ENCODE results near the gene COL27A1. TPM values are rescaled to one million over a fixed set of nuclear protein-coding genes. Genes with fewer than 3 reads are reported as not detected.

Gene COL27A1
- total RNA-seq, 2 donors from 2014 or later: 1.3 to 2.4 TPM

GRCh38 chr9:114285166-114285867 is 130.0 kb downstream of the COL27A1 start:
- DNase-seq: no peak
- H3K27me3 Mint-ChIP-seq (ENCODE audit: low read depth): no peaks in the 10 kb centered on the region
- no peak overlapping the region for H3K27ac Mint-ChIP-seq
- H3K9me3 Mint-ChIP-seq: no peaks in the 10 kb centered on the region
- ATAC-seq (replicated peaks in 1 of 2): no peak
- H3K4me3 Mint-ChIP-seq: no peak overlapping the region
- H3K36me3 Mint-ChIP-seq (ENCODE audit: insufficient read depth in 2 of 2): no peaks in the 10 kb centered on the region
- peaks cover 9% of the 10 kb centered on the region for H3K4me1 Mint-ChIP-seq (ENCODE audit: low read depth)

- ATAC-seq (replicated peaks in 1 of 2) (no peak), DNase-seq (no peak)
Measured at GRCh38 chr9:114286146-114286679, 130.9 kb downstream of the COL27A1 start.

DNA sequence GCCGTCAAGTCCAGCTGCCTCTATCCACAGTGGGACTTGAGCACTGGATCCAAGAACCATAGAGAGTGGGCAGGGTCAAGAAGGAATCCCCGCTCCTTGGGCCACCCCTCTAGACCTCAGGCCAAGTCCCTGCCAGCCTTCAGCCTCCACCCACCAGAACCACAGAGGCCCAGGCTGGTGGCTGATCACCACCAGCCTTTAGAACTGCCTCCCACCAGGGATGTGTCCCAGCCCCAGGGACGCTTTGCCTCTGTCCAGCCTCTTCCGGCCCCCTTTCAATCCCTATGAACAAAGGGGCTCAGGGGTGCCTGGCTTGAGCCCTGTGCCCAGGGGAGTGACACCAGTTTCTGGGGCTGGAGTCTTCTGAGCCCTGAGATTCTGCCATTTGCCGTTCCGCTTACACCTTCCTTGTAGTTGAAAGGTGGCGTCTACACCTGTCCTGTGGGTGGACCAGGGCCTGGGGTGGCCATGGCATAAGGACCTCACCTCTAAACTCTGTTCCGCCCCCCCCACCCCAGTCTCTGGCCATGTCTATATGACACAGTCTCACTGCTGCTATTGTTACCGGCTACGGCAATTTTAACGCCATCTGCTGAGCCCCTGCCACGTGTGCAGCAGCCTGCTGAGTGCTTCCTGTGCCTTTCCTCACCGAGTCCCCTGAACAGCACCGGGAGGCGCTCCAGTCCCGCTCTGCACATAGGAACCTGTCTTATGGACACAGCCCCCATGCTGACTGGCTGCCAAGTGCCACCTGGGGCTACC is 131.8 kb downstream of the COL27A1 start:
- no peak for ATAC-seq (replicated peaks in 1 of 2)
- Mint-ChIP-seq H3K27ac (no peak overlapping the region), H3K9me3 (no peaks in the 10 kb centered on the region), H3K4me1 (ENCODE audit: low read depth) (peaks cover 9% of the 10 kb centered on the region), H3K4me3 (no peak overlapping the region), H3K27me3 (ENCODE audit: low read depth) (peaks cover 6% of the 10 kb centered on the region), H3K36me3 (ENCODE audit: insufficient read depth in 2 of 2) (no peaks in the 10 kb centered on the region)
- DNase-seq: no peak

More at GRCh38 chr9:114286146-114286679, 130.9 kb downstream of the COL27A1 start:
- peaks cover 5% of the 10 kb centered on the region for H3K27me3 Mint-ChIP-seq (ENCODE audit: low read depth)
- peaks cover 9% of the 10 kb centered on the region for H3K4me1 Mint-ChIP-seq (ENCODE audit: low read depth)
- H3K4me3 Mint-ChIP-seq: no peak overlapping the region
- H3K9me3 Mint-ChIP-seq: no peaks in the 10 kb centered on the region
- H3K36me3 Mint-ChIP-seq (ENCODE audit: insufficient read depth in 2 of 2): no peaks in the 10 kb centered on the region
- no peak overlapping the region for H3K27ac Mint-ChIP-seq

GRCh38 chr9:114287763-114288192 is 132.4 kb downstream of the COL27A1 start:
- peaks cover 4% of the 10 kb centered on the region for H3K4me1 Mint-ChIP-seq (ENCODE audit: low read depth)
- ATAC-seq (replicated peaks in 1 of 2) (no peak), DNase-seq (no peak)
- H3K27me3 Mint-ChIP-seq (ENCODE audit: low read depth): peaks cover 6% of the 10 kb centered on the region
- no peaks in the 10 kb centered on the region for H3K36me3 Mint-ChIP-seq (ENCODE audit: insufficient read depth in 2 of 2)
- H3K27ac Mint-ChIP-seq: no peak overlapping the region
- no peaks in the 10 kb centered on the region for H3K9me3 Mint-ChIP-seq
- H3K4me3 Mint-ChIP-seq: no peak overlapping the region

GRCh38 chr9:114288193-114289091 is 133.1 kb downstream of the COL27A1 start:
- Mint-ChIP-seq H3K4me3 (no peak overlapping the region), H3K27me3 (ENCODE audit: low read depth) (peaks cover 6% of the 10 kb centered on the region), H3K9me3 (no peaks in the 10 kb centered on the region), H3K27ac (no peak overlapping the region), H3K36me3 (ENCODE audit: insufficient read depth in 2 of 2) (peaks cover 0 to 3% of the 10 kb centered on the region in 2 donors), H3K4me1 (ENCODE audit: low read depth) (no peaks in the 10 kb centered on the region)
- ATAC-seq (replicated peaks in 1 of 2) (no peak), DNase-seq (no peak)

GRCh38 chr9:114289106-114289505 is 133.8 kb downstream of the COL27A1 start:
- H3K9me3 Mint-ChIP-seq: no peaks in the 10 kb centered on the region
- no peak for ATAC-seq (replicated peaks in 1 of 2)
- no peaks in the 10 kb centered on the region for H3K4me1 Mint-ChIP-seq (ENCODE audit: low read depth)
- peaks cover 0 to 4% of the 10 kb centered on the region in 2 donors for H3K36me3 Mint-ChIP-seq (ENCODE audit: insufficient read depth in 2 of 2)
- no peak overlapping the region for H3K27ac Mint-ChIP-seq
- no peak for DNase-seq
- H3K4me3 Mint-ChIP-seq: no peak overlapping the region
- H3K27me3 Mint-ChIP-seq (ENCODE audit: low read depth): peaks cover 6% of the 10 kb centered on the region

DNA sequence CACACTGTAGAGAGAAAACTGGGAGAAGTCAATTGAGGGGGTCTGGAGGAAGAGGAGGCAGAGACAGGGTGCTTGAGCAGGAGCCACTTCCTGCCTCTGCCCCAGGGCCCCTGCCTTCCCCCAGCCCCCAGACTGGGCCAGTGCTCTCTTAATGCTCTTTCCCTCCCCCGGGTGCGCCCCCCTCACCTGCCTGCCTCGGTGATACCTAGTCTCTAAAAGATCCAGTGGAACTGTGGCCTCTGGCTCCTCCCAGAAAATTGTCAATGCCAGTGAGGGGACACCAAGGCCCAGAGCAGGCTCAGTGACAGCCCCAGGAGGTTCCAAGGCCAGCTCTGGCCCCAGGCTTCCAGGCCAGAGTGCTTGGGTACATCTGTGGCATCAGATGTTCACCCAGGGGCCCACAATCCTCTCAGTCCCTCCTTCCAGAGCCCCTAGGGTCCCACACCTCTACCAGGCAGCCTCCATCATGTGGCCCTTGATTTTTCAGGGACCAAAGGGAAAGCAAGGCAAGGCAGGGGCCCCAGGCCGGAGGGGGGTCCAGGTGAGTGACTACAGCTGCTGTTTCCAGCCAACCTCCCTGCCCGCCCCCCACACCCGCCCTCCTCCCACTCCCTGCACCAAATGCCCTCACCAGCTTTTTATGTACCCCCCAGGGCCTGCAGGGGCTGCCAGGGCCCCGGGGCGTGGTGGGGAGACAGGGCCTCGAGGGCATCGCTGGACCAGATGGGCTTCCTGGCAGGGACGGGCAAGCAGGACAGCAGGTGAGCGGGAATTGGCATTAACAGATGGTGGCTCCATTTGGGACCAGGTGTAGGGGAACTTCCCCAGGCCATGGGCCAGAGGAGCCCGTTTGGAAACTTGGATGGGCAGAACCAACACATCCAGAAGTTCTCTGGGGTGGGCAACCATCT is 134.5 kb downstream of the COL27A1 start:
- Mint-ChIP-seq H3K4me3 (no peak overlapping the region), H3K27ac (no peak overlapping the region), H3K36me3 (ENCODE audit: insufficient read depth in 2 of 2) (peaks cover 3 to 8% of the 10 kb centered on the region in 2 donors), H3K9me3 (peaks cover 0 to 4% of the 10 kb centered on the region in 2 donors), H3K27me3 (ENCODE audit: low read depth) (peaks cover 6% of the 10 kb centered on the region), H3K4me1 (ENCODE audit: low read depth) (no peaks in the 10 kb centered on the region)
- ATAC-seq (replicated peaks in 1 of 2) (no peak), DNase-seq (no peak)

- Mint-ChIP-seq H3K27me3 (ENCODE audit: low read depth) (peaks cover 6% of the 10 kb centered on the region), H3K4me3 (no peak overlapping the region), H3K9me3 (peaks cover 3 to 4% of the 10 kb centered on the region in 2 donors), H3K36me3 (ENCODE audit: insufficient read depth in 2 of 2) (peaks cover 5 to 10% of the 10 kb centered on the region in 2 donors), H3K4me1 (ENCODE audit: low read depth) (no peaks in the 10 kb centered on the region), H3K27ac (no peak overlapping the region)
- ATAC-seq (replicated peaks in 1 of 2) (peak; percentile 13 to 36), DNase-seq (no peak)
Measured at GRCh38 chr9:114290561-114290986, 135.2 kb downstream of the COL27A1 start.

GRCh38 chr9:114291064-114291474 is 135.7 kb downstream of the COL27A1 start:
- Mint-ChIP-seq H3K36me3 (ENCODE audit: insufficient read depth in 2 of 2) (peaks cover 5 to 15% of the 10 kb centered on the region in 2 donors), H3K4me3 (no peak overlapping the region), H3K27ac (no peak overlapping the region), H3K4me1 (ENCODE audit: low read depth) (no peaks in the 10 kb centered on the region), H3K9me3 (peaks cover 4 to 8% of the 10 kb centered on the region in 2 donors), H3K27me3 (ENCODE audit: low read depth) (peaks cover 6% of the 10 kb centered on the region)
- peak; percentile 58 to 78 for DNase-seq
- ATAC-seq (replicated peaks in 1 of 2): peak; percentile 45 to 51

DNA sequence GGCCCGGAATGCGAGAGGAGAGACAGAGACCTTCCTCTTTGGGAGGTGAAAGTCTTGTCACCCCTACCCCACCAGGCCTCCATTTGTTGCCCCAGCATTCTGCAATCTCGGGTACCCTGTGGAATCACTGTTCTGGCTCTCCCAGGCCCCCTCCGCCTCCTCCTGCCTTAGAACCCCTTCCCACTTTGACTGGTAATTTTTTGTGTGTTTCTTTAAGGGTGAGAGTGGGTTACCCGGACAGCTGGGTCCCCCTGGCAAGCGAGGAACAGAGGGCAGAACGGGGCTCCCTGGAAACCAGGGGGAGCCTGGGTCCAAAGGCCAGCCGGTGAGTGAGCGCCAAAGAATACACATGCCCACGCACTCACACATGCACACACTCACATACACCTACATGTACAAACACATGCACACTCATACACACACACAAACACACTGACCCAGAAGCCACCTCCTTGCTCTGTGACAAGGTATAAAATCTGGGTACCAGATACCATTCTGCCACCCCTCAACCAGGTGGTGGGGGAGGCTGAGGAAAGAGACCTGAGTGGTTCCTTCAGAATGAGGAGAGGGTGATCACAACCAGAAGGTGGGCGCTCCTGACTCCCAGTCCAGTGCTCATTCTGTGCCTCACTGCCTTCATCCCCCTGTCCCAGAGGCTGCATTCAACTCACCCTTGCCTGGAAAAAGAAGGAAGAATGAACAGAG is 136.7 kb downstream of the COL27A1 start:
- H3K27me3 Mint-ChIP-seq (ENCODE audit: low read depth): peaks cover 6% of the 10 kb centered on the region
- DNase-seq (no peak), ATAC-seq (replicated peaks in 1 of 2) (no peak)
- H3K9me3 Mint-ChIP-seq: peaks cover 4 to 8% of the 10 kb centered on the region in 2 donors
- no peaks in the 10 kb centered on the region for H3K4me1 Mint-ChIP-seq (ENCODE audit: low read depth)
- no peak overlapping the region for H3K27ac Mint-ChIP-seq
- H3K4me3 Mint-ChIP-seq: no peak overlapping the region
- H3K36me3 Mint-ChIP-seq (ENCODE audit: insufficient read depth in 2 of 2): peaks cover 5 to 16% of the 10 kb centered on the region in 2 donors

DNA sequence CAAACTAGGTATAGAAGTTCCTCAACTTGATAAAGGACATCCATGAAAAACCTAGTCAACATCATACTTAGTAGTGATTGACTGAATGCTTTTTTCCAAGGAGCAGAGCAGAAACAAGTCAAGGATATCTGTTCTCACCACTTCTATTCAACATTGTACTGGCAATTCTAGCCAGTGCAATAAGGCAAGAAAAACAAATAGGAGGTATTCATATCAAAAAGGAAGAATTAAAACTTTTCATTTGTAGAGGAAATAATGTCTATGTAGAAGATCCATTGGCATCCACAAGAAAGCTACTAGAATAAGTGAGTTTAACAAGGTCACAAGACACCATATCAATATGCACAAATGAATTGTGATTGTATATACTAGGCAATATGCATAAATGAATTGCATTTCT is 139.3 kb downstream of the COL27A1 start:
- no peak for ATAC-seq (replicated peaks in 1 of 2)
- H3K4me1 Mint-ChIP-seq (ENCODE audit: low read depth): no peaks in the 10 kb centered on the region
- H3K4me3 Mint-ChIP-seq: no peak overlapping the region
- H3K36me3 Mint-ChIP-seq (ENCODE audit: insufficient read depth in 2 of 2): peaks cover 5 to 16% of the 10 kb centered on the region in 2 donors
- no peak overlapping the region for H3K27ac Mint-ChIP-seq
- peaks cover 4 to 8% of the 10 kb centered on the region in 2 donors for H3K9me3 Mint-ChIP-seq
- H3K27me3 Mint-ChIP-seq (ENCODE audit: low read depth): peaks cover 6% of the 10 kb centered on the region
- no peak for DNase-seq

All from activated T-cell treated with anti-CD3 and anti-CD28 coated beads, Interleukin-2, amount 50 U/mL, for 72 hours (primary cell).